HepG2 (cell line): Measurements from ENCODE around the gene CCL24. TPM values are rescaled to one million over a fixed set of nuclear protein-coding genes. Genes with fewer than 3 reads are reported as not detected.

Experiments used
- ATAC-seq: fragments of 200-7000 bp; cut with Tn5 transposase; 3 replicates; pipeline ENCODE4 v1.9.1; 2020; ENCODE audit warnings: mild to moderate bottlenecking, moderate library complexity
- BruUV-seq: library from RNA; stranded (reverse); fragments of 400-500 nt; replicated peaks from 2 replicates; lab custom pipeline; 2021; lab: Mats Ljungman, UMichigan
- CTCF ChIA-PET: fragments of 300-600 bp; formaldehyde crosslinking; extraction: SDS; loops from one replicate; lab custom pipeline; 2021; ENCODE audit warnings: low total read pairs, inconsistent platforms, low intra/inter-chr PET ratio; lab: Yijun Ruan, JAX
- POLR2A ChIA-PET: fragments of 350-600 bp; sonication (Branson Sonifier 250); formaldehyde crosslinking; loops from one replicate; lab custom pipeline; 2020; ENCODE audit warnings: antibody characterized with exemption, inconsistent platforms; lab: Yijun Ruan, JAX
- DNase-seq: peaks from one replicate; pipeline ENCODE4 v3.0.0-alpha.2; 2015; ENCODE audit warnings: low spot score
- FAIRE-seq: peaks from 3 replicates; lab custom pipeline; 2011; peaks lifted over from hg19 to GRCh38; lab: Jason Lieb, UNC
- H2AFZ ChIP-seq: one replicate; pipeline ENCODE4 v1.6.1; 2011; ENCODE audit warnings: low read length, inconsistent platforms
- H3K27ac ChIP-seq: fragments of 300-600 bp; 3 replicates; pipeline ENCODE4 v1.8.0; 2011; ENCODE audit warnings: mixed run types, mild to moderate bottlenecking, mixed read lengths, low read length, inconsistent platforms; ENCODE audit not compliant: insufficient read depth; ENCODE audit errors: extremely low read length
- H3K27me3 ChIP-seq, 2 experiments: fragments of 200-600 bp in 1 of 2; 2 replicates in 1 of 2; 3 replicates in 1 of 2; pipeline versions ENCODE4 v1.6.0 to v1.8.0; 2011; ENCODE audit warnings: low read length in 2 of 2, mild to moderate bottlenecking in 2 of 2, moderate library complexity in 2 of 2, inconsistent platforms in 1 of 2; ENCODE audit not compliant: insufficient read depth in 2 of 2, control insufficient read depth in 1 of 2
- H3K36me3 ChIP-seq, 2 experiments: fragments of 200-600 bp in 1 of 2; replicated peaks in 1 of 2; 2 replicates in 1 of 2; 3 replicates in 1 of 2; pipeline versions ENCODE4 v1.5.1 to v1.8.0; 2011; ENCODE audit warnings: low read length in 2 of 2, inconsistent platforms in 1 of 2; ENCODE audit not compliant: insufficient read depth in 2 of 2, control insufficient read depth in 1 of 2
- H3K4me1 ChIP-seq: 2 replicates; pipeline ENCODE4 v1.5.1; 2012; ENCODE audit warnings: low read length, inconsistent platforms; ENCODE audit not compliant: insufficient read depth
- H3K4me2 ChIP-seq: 2 replicates; pipeline ENCODE4 v1.6.0; 2011; ENCODE audit warnings: low read depth, low read length, inconsistent platforms
- H3K4me3 ChIP-seq, 3 experiments: fragments of 200-600 bp in 1 of 3; sonication (generic), shearing (Covaris generic) in 1 of 3; replicated peaks in 1 of 3; 2 replicates each; pipeline ENCODE4 v1.5.1; 2011 to 2016; ENCODE audit warnings: low read length in 3 of 3, inconsistent platforms in 2 of 3, low read depth in 2 of 3, mild to moderate bottlenecking in 2 of 3, control low read depth in 1 of 3, mixed read lengths in 1 of 3; ENCODE audit not compliant: insufficient read depth in 1 of 3
- H3K79me2 ChIP-seq: one replicate; pipeline ENCODE4 v1.6.1; 2011; ENCODE audit warnings: low read length, inconsistent platforms; ENCODE audit not compliant: insufficient read depth
- H3K9ac ChIP-seq: 2 replicates; pipeline ENCODE4 v1.6.0; 2011; ENCODE audit warnings: mild to moderate bottlenecking, low read depth, low read length, inconsistent platforms; ENCODE audit not compliant: insufficient read depth
- H3K9me3 ChIP-seq: 2 replicates; pipeline ENCODE4 v1.5.1; 2012; ENCODE audit warnings: mild to moderate bottlenecking, low read length
- H4K20me1 ChIP-seq: 2 replicates; pipeline ENCODE4 v1.6.0; 2011; ENCODE audit warnings: inconsistent platforms, mild to moderate bottlenecking, low read length, moderate library complexity; ENCODE audit not compliant: insufficient read depth
- CEBPZ ChIP-seq: IDR thresholded peaks from 2 replicates; pipeline ENCODE4 v1.6.1; 2012; ENCODE audit warnings: low read length, improper control_type of control experiment
- GPN1 ChIP-seq: sonication (generic); formaldehyde crosslinking; IDR thresholded peaks from 2 replicates; pipeline ENCODE4 v1.5.1; 2020; ENCODE audit warnings: missing genetic modification reagents, borderline replicate concordance
- HMG20A ChIP-seq: IDR thresholded peaks from 2 replicates; pipeline ENCODE4 v1.6.1; 2016; ENCODE audit warnings: borderline replicate concordance
- HOXA9 ChIP-seq: sonication (generic); formaldehyde crosslinking; IDR thresholded peaks from 2 replicates; pipeline ENCODE4 v1.8.1; 2022; ENCODE audit warnings: missing genetic modification reagents, mild to moderate bottlenecking, moderate library complexity, borderline replicate concordance
- KDM2A ChIP-seq: sonication (generic); formaldehyde crosslinking; IDR thresholded peaks from 2 replicates; pipeline ENCODE4 v1.4.0; 2020; ENCODE audit warnings: low read depth, missing genetic modification reagents, borderline replicate concordance
- SRSF1 ChIP-seq: fragments of 200-400 bp; formaldehyde crosslinking; optimal IDR thresholded peaks from 2 replicates; pipeline ENCODE3; 2017; ENCODE audit warnings: mild to moderate bottlenecking, low read depth, low read length, moderate library complexity
- ZNF136 ChIP-seq: sonication (generic); formaldehyde crosslinking; IDR thresholded peaks from 2 replicates; pipeline ENCODE4 v1.8.1; 2022; ENCODE audit warnings: low read depth, mild to moderate bottlenecking, moderate library complexity, missing genetic modification reagents
- ZNF317 ChIP-seq: sonication (generic); formaldehyde crosslinking; IDR thresholded peaks from 2 replicates; pipeline ENCODE4 v1.5.0; 2020; ENCODE audit warnings: mild to moderate bottlenecking, missing genetic modification reagents
- ZNF414 ChIP-seq: sonication (generic); formaldehyde crosslinking; IDR thresholded peaks from 2 replicates; pipeline ENCODE4 v1.5.0; 2020; ENCODE audit warnings: missing genetic modification reagents
- ZNF552 ChIP-seq: sonication (generic); formaldehyde crosslinking; IDR thresholded peaks from 2 replicates; pipeline ENCODE4 v1.9.0; 2022; ENCODE audit warnings: missing genetic modification reagents, mild to moderate bottlenecking, borderline replicate concordance
- ZNF556 ChIP-seq: sonication (generic); formaldehyde crosslinking; IDR thresholded peaks from 2 replicates; pipeline ENCODE4 v1.4.0; 2020; ENCODE audit warnings: mild to moderate bottlenecking, missing genetic modification reagents, borderline replicate concordance
- ZNF737 ChIP-seq: sonication (generic); formaldehyde crosslinking; IDR thresholded peaks from 2 replicates; pipeline ENCODE4 v1.5.0; 2020; ENCODE audit warnings: missing genetic modification reagents, mild to moderate bottlenecking, borderline replicate concordance
- WGBS: methylation state at CpG from one replicate; pipeline ENCODE4 v1.1.6; 2017; ENCODE audit warnings: low lambda C conversion rate; 5-methylcytosine and 5-hydroxymethylcytosine counted together
- in situ Hi-C: cut with HindIII; loops from 2 replicates; pipeline ENCODE4 v1.10.0; 2017; ENCODE audit warnings: low pct_unique_long_range_greater_than_20kb; ENCODE audit not compliant: extremely low pct_ligation_motif_present
- intact Hi-C: fragments of 100-400 bp; cut with micrococcal nuclease; formaldehyde crosslinking; loops from one replicate; pipeline ENCODE4 v1.10.0; 2022; ENCODE audit not compliant: unreplicated experiment
- polyA plus RNA-seq, 8 experiments: library from polyadenylated mRNA; depleted of rRNA in 3 of 8; stranded (reverse) in 7 of 8; unstranded in 1 of 8; fragments of >200 nt; fragmentation: Illumina TruSeq in 4 of 8; extraction: Trizol in 4 of 8; gene quantifications; 2 replicates each; pipeline versions ENCODE4 v1.2.1 to v1.2.3, GENCODE V29; 2011 to 2016; ENCODE audit warnings: low read depth in 4 of 8, missing spikeins in 1 of 8, mixed read lengths in 1 of 8; ENCODE audit not compliant: insufficient read depth in 1 of 8
- total RNA-seq, 5 experiments: library from RNA; depleted of rRNA; stranded (reverse); fragments of >200 nt; fragmentation: Illumina TruSeq; extraction: Trizol; gene quantifications; 2 replicates each; pipeline ENCODE4 v1.2.3, GENCODE V29; 2016; ENCODE audit warnings: low read depth in 1 of 5
- TF ChIP-seq, protein P1 (sequence below): sonication (generic); formaldehyde crosslinking; IDR thresholded peaks from 2 replicates; pipeline ENCODE4 v1.8.0; 2022; ENCODE audit warnings: low read depth, missing genetic modification reagents

CCL24 gene
- total and polyA plus RNA-seq, 2 of the 13 experiments (the other 11 are each of a cell fraction or from before 2014, with no cell fraction given), result not detected

DNA sequence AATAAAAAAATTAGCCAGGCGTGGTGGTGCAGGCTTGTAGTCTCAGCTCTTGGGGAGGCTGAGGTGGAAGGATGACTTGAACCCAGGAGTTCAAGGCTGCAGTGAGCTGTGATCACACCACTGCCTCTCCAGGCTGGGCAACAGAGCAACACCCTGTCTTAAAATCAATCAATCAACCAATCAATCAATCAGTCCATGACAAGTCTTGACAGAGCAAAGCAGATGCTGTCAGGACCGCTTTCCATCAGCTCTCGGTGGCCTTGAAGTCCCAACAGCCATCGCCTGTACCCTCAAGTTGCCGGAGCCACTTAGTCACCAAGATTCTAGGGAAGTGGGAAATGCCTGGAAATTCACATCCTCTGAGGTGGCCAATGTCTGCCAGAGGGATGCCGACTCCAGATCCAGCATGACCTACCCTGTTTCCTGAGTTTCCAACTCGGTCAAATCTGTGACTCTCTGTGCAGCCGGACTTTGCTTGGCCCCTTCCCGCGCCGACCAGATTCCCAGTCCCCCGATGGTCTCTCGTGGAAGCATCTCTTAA is 871 bp upstream of the CCL24 start:
- TF ChIP-seq KDM2A (CRISPR knock-in tag) (no peak), ZNF552 (CRISPR knock-in tag) (no peak), ZNF737 (no peak), ZNF136 (CRISPR knock-in tag) (no peak), GPN1 (CRISPR knock-in tag) (no peak), HMG20A (CRISPR knock-in tag) (no peak), ZNF414 (CRISPR knock-in tag) (no peak), SRSF1 (no peak), ZNF556 (CRISPR knock-in tag) (no peak), HOXA9 (no peak), ZNF317 (CRISPR knock-in tag) (no peak), CEBPZ (no peak)
- TF ChIP-seq, protein P1, sequence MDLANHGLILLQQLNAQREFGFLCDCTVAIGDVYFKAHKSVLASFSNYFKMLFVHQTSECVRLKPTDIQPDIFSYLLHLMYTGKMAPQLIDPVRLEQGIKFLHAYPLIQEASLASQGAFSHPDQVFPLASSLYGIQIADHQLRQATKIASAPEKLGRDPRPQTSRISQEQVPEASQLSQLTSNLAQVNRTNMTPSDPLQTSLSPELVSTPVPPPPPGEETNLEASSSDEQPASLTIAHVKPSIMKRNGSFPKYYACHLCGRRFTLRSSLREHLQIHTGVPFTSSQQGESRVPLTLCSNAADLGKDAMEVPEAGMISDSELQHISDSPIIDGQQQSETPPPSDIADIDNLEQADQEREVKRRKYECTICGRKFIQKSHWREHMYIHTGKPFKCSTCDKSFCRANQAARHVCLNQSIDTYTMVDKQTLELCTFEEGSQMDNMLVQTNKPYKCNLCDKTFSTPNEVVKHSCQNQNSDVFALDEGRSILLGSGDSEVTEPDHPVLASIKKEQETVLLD, result no peak
- TF ChIP-seq, all 625 proteins: peak for 0
- Histone ChIP-seq H3K79me2 (no peaks in the 10 kb centered on the region), H3K4me3 (no peak overlapping the region), H3K36me3 (no peaks in the 10 kb centered on the region), H3K27me3 (peaks cover 0 to 12% of the 10 kb centered on the region in 2 experiments; a peak in 2 of 5 replicates), H4K20me1 (no peaks in the 10 kb centered on the region), H3K4me2 (no peak overlapping the region), H3K9me3 (no peaks in the 10 kb centered on the region), H3K27ac (no peak overlapping the region), H2AFZ (no peak overlapping the region), H3K9ac (no peak overlapping the region), H3K4me1 (no peaks in the 10 kb centered on the region)
- no TSS peak for BruUV-seq
- in situ Hi-C loops, result no loop called here
- CTCF ChIA-PET, result no interaction called here
- intact Hi-C loops, result no loop called here
- WGBS, result 57% methylated on average over 7 of the region's 13 CpGs
- ATAC-seq, result no peak
- no peak for DNase-seq
- FAIRE-seq, result no peak
- POLR2A ChIA-PET, result no interaction called here
